HepG2 (cell line): ENCODE results near the gene SDC1. TPM values are rescaled to one million over a fixed set of nuclear protein-coding genes. Genes with fewer than 3 reads are reported as not detected.

Source experiments
- ZBTB2 ChIP-seq: sonication (generic); formaldehyde crosslinking; IDR thresholded peaks from 2 replicates; pipeline ENCODE4 v1.8.0; 2022; ENCODE audit warnings: low read depth, missing genetic modification reagents
- ZBTB34 ChIP-seq: sonication (generic); formaldehyde crosslinking; IDR thresholded peaks from 2 replicates; pipeline ENCODE4 v1.8.0; 2022; ENCODE audit warnings: mild to moderate bottlenecking, missing genetic modification reagents
- ZGPAT ChIP-seq: IDR thresholded peaks from 2 replicates; pipeline ENCODE4 v1.6.1; 2016; ENCODE audit warnings: mild to moderate bottlenecking
- ZSCAN21 ChIP-seq: sonication (generic); formaldehyde crosslinking; IDR thresholded peaks from 2 replicates; pipeline ENCODE4 v1.8.0; 2022; ENCODE audit warnings: mild to moderate bottlenecking, missing genetic modification reagents, moderate library complexity, borderline replicate concordance
- polyA plus RNA-seq, 8 experiments: library from polyadenylated mRNA; depleted of rRNA in 3 of 8; stranded (reverse) in 7 of 8; unstranded in 1 of 8; fragments of >200 nt; fragmentation: Illumina TruSeq in 4 of 8; extraction: Trizol in 4 of 8; gene quantifications; 2 replicates each; pipeline versions ENCODE4 v1.2.1 to v1.2.3, GENCODE V29; 2011 to 2016; ENCODE audit warnings: low read depth in 4 of 8, missing spikeins in 1 of 8, mixed read lengths in 1 of 8; ENCODE audit not compliant: insufficient read depth in 1 of 8
- total RNA-seq, 5 experiments: library from RNA; depleted of rRNA; stranded (reverse); fragments of >200 nt; fragmentation: Illumina TruSeq; extraction: Trizol; gene quantifications; 2 replicates each; pipeline ENCODE4 v1.2.3, GENCODE V29; 2016; ENCODE audit warnings: low read depth in 1 of 5
- TF ChIP-seq, protein P1 (sequence below): sonication (generic); formaldehyde crosslinking; conservative IDR thresholded peaks from 2 replicates; pipeline ENCODE4 v1.4.0; 2020; ENCODE audit warnings: missing genetic modification reagents
- TF ChIP-seq, protein P2 (sequence below): sonication (generic); formaldehyde crosslinking; IDR thresholded peaks from 2 replicates; pipeline ENCODE4 v1.5.0; 2020; ENCODE audit warnings: mild to moderate bottlenecking, missing genetic modification reagents, borderline replicate concordance

Gene SDC1
- total and polyA plus RNA-seq, 2 of the 13 experiments (the other 11 are each of a cell fraction or from before 2014, with no cell fraction given), result 108 to 119 TPM

- TF ChIP-seq ZBTB2 (no peak), ZGPAT (no peak), ZBTB34 (CRISPR knock-in tag) (no peak), ZSCAN21 (CRISPR knock-in tag) (no peak)
- TF ChIP-seq, protein P1, sequence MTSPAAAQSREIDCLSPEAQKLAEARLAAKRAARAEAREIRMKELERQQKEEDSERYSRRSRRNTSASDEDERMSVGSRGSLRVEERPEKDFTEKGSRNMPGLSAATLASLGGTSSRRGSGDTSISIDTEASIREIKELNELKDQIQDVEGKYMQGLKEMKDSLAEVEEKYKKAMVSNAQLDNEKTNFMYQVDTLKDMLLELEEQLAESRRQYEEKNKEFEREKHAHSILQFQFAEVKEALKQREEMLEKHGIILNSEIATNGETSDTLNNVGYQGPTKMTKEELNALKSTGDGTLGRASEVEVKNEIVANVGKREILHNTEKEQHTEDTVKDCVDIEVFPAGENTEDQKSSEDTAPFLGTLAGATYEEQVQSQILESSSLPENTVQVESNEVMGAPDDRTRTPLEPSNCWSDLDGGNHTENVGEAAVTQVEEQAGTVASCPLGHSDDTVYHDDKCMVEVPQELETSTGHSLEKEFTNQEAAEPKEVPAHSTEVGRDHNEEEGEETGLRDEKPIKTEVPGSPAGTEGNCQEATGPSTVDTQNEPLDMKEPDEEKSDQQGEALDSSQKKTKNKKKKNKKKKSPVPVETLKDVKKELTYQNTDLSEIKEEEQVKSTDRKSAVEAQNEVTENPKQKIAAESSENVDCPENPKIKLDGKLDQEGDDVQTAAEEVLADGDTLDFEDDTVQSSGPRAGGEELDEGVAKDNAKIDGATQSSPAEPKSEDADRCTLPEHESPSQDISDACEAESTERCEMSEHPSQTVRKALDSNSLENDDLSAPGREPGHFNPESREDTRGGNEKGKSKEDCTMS (CRISPR knock-in tag), result no peak
- TF ChIP-seq, protein P2, sequence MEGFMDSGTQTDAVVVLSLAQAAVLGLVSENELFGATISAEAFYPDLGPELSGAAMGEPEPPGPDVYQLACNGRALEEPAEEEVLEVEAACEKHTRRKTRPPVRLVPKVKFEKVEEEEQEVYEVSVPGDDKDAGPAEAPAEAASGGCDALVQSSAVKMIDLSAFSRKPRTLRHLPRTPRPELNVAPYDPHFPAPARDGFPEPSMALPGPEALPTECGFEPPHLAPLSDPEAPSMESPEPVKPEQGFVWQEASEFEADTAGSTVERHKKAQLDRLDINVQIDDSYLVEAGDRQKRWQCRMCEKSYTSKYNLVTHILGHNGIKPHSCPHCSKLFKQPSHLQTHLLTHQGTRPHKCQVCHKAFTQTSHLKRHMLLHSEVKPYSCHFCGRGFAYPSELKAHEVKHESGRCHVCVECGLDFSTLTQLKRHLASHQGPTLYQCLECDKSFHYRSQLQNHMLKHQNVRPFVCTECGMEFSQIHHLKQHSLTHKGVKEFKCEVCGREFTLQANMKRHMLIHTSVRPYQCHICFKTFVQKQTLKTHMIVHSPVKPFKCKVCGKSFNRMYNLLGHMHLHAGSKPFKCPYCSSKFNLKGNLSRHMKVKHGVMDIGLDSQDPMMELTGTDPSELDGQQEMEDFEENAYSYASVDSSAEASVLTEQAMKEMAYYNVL, result no peak
Observed at GRCh38 chr2:20264629-20265028, 39.7 kb upstream of the SDC1 start (continued).
